GM23338 (cell line): ENCODE data around the gene NF1. TPM values are rescaled to one million over a fixed set of nuclear protein-coding genes. Genes with fewer than 3 reads are reported as not detected.

Experiments
- ATAC-seq: fragments of 200-7000 bp; cut with Tn5 transposase; 3 replicates; pipeline ENCODE4 v1.9.1; 2020
- DNase-seq: peaks from one replicate; pipeline ENCODE4 v3.0.0-alpha.2; 2015; ENCODE audit warnings: low spot score
- H2AFZ ChIP-seq: fragments of 200-600 bp; sonication (generic); 2 replicates; pipeline ENCODE4 v1.8.0; 2016; ENCODE audit warnings: antibody characterized with exemption, mild to moderate bottlenecking, moderate library complexity
- H3F3A ChIP-seq: fragments of 200-600 bp; sonication (generic); replicated peaks from 2 replicates; pipeline ENCODE4 v1.8.0; 2017; ENCODE audit warnings: antibody characterized with exemption, mixed run types, low read depth
- H3K27ac ChIP-seq: fragments of 200-600 bp; sonication (generic); 2 replicates; pipeline ENCODE4 v1.6.1; 2016; ENCODE audit warnings: low read depth
- H3K27me3 ChIP-seq: fragments of 200-600 bp; sonication (generic); 2 replicates; pipeline ENCODE4 v1.8.0; 2016; ENCODE audit warnings: mild to moderate bottlenecking, mixed run types, moderate library complexity; ENCODE audit not compliant: insufficient read depth
- H3K36me3 ChIP-seq: fragments of 200-600 bp; sonication (generic); 2 replicates; pipeline ENCODE4 v1.8.0; 2016; ENCODE audit warnings: mild to moderate bottlenecking; ENCODE audit not compliant: insufficient read depth
- H3K4me1 ChIP-seq: fragments of 200-600 bp; sonication (generic); 2 replicates; pipeline ENCODE4 v1.8.0; 2016; ENCODE audit warnings: mild to moderate bottlenecking, moderate library complexity; ENCODE audit not compliant: insufficient read depth
- H3K4me2 ChIP-seq: fragments of 200-600 bp; sonication (generic); 2 replicates; pipeline ENCODE4 v1.7.1; 2017; ENCODE audit warnings: mixed run types
- H3K4me3 ChIP-seq: fragments of 200-600 bp; sonication (generic); 2 replicates; pipeline ENCODE4 v1.6.1; 2016; ENCODE audit warnings: mixed run types
- H3K79me2 ChIP-seq: fragments of 200-600 bp; sonication (generic); replicated peaks from 2 replicates; pipeline ENCODE4 v1.8.0; 2017; ENCODE audit warnings: mild to moderate bottlenecking; ENCODE audit not compliant: insufficient read depth
- H3K9me2 ChIP-seq: fragments of 200-600 bp; sonication (generic); 2 replicates; pipeline ENCODE4 v1.8.0; 2017; ENCODE audit not compliant: insufficient read depth
- H4K20me1 ChIP-seq: fragments of 200-600 bp; sonication (generic); replicated peaks from 2 replicates; pipeline ENCODE4 v1.8.0; 2017; ENCODE audit warnings: mild to moderate bottlenecking; ENCODE audit not compliant: insufficient read depth
- H3K27ac Mint-ChIP-seq: 2 replicates; pipeline ENCODE4 v1.8.0; 2020; ENCODE audit warnings: inconsistent platforms, mild to moderate bottlenecking, moderate library complexity, mixed read lengths
- H3K27me3 Mint-ChIP-seq: 3 replicates; pipeline ENCODE4 v1.8.0; 2022; ENCODE audit warnings: low read depth, mild to moderate bottlenecking, moderate library complexity, mixed read lengths, inconsistent platforms; ENCODE audit not compliant: insufficient read depth, poor library complexity
- H3K36me3 Mint-ChIP-seq: 3 replicates; pipeline ENCODE4 v1.8.0; 2021; ENCODE audit warnings: low read depth, mild to moderate bottlenecking, inconsistent platforms, moderate library complexity, mixed read lengths
- H3K4me1 Mint-ChIP-seq: 3 replicates; pipeline ENCODE4 v1.8.0; 2020; ENCODE audit warnings: mild to moderate bottlenecking, inconsistent platforms, mixed read lengths
- H3K4me3 Mint-ChIP-seq: 3 replicates; pipeline ENCODE4 v1.8.0; 2021; ENCODE audit warnings: moderate library complexity, mild to moderate bottlenecking, inconsistent platforms, mixed read lengths
- H3K9me3 Mint-ChIP-seq: 3 replicates; pipeline ENCODE4 v1.8.0; 2020; ENCODE audit warnings: moderate library complexity, mild to moderate bottlenecking, inconsistent platforms, mixed read lengths
- CTCF ChIP-seq, 2 experiments: fragments of 200-600 bp in 1 of 2; sonication (generic) in 1 of 2; conservative IDR thresholded peaks; 2 replicates each; pipeline versions ENCODE4 v1.5.1 to v1.6.1; 2016 to 2017; ENCODE audit warnings: antibody characterized with exemption in 2 of 2, low read depth in 2 of 2, mild to moderate bottlenecking in 2 of 2, moderate library complexity in 1 of 2
- EZH2phosphoT487 ChIP-seq: fragments of 200-600 bp; sonication (generic); IDR thresholded peaks from one replicate; pipeline ENCODE4 v1.8.1; 2018; ENCODE audit warnings: antibody characterized with exemption; ENCODE audit not compliant: unreplicated experiment
- NANOG ChIP-seq: IDR thresholded peaks from 2 replicates; pipeline ENCODE4 v1.6.1; 2016; ENCODE audit warnings: antibody characterized with exemption, borderline replicate concordance
- STAT1 ChIP-seq: IDR thresholded peaks from one replicate; pipeline ENCODE4 v1.6.1; 2016; ENCODE audit warnings: antibody characterized with exemption; ENCODE audit not compliant: unreplicated experiment
- ZNF331 ChIP-seq: fragments of 250-450 bp; sonication (Bioruptor Pico); IDR thresholded peaks from 2 replicates; pipeline ENCODE4 v1.5.0; 2020; ENCODE audit warnings: low read depth, mild to moderate bottlenecking, moderate library complexity
- polyA plus RNA-seq: library from polyadenylated mRNA; unstranded; fragments of >200 nt; fragmentation: Nextera tagmentation; extraction: Ambion mirVana; gene quantifications from 2 replicates; pipeline ENCODE4 v1.2.1, GENCODE V29; 2016
- total RNA-seq: library from RNA; depleted of rRNA; stranded (reverse); fragments of >200 nt; shearing (Covaris generic); gene quantifications from 2 replicates; pipeline ENCODE4 v1.2.3, GENCODE V29; 2014
- TF ChIP-seq, protein P1 (sequence below): IDR thresholded peaks from one replicate; pipeline ENCODE4 v1.6.1; 2018; ENCODE audit warnings: antibody characterized with exemption; ENCODE audit not compliant: unreplicated experiment
- TF ChIP-seq, protein P2 (sequence below): fragments of 250-450 bp; sonication (Bioruptor Pico); IDR thresholded peaks from 2 replicates; pipeline ENCODE4 v1.5.0; 2020; ENCODE audit warnings: mild to moderate bottlenecking, moderate library complexity

NF1 gene
- total and polyA plus RNA-seq, 2 experiments from 2014 or later = 16.3 to 49.7 TPM

DNA sequence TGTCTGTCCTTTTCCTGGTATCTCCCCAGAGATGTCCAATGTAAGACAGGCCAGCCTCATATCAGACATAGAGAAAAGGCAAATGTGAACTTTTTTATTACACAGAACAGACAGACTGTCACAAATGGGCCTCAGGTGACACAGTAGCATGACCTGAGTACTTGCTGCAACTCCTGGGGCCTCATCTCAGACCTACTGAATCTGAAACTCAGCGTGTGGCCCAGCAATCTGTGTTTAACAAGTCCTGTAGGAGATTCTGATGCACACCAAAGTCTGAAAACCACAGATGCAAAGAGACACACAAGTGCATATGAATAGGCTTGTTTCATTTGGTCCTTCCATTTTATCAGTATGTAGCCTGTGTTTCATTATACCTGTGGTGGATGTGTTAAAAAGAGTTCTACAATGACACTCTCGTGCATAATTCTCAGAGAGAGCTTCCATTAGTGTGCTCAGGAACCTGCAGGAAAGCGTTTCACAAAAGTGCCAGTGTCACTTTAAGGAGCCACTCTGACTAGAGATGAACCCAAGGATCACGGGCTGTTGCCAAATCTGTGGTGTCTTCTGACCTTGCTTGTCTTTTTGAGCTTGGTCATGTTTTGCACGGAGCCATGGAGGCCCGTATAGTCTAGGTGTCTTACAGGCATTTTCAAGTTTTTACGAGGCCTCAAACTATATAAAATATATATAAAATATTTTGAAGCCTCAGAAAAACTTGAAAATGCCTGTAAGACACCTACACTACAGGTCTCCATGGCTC, 33.8 kb upstream of the NF1 start:
- Histone ChIP-seq H3K36me3 (no peaks in the 10 kb centered on the region), H2AFZ (no peak overlapping the region), H3K27ac (no peak overlapping the region), H3K9me2 (no peaks in the 10 kb centered on the region), H3K4me3 (no peak overlapping the region), H4K20me1 (no peaks in the 10 kb centered on the region), H3K4me1 (no peaks in the 10 kb centered on the region), H3F3A (no peaks in the 10 kb centered on the region), H3K4me2 (no peak overlapping the region), H3K79me2 (no peaks in the 10 kb centered on the region), H3K27me3 (no peaks in the 10 kb centered on the region)
- TF ChIP-seq STAT1 (no peak), EZH2phosphoT487 (no peak), ZNF331 (CRISPR knock-in tag) (no peak), NANOG (no peak)
- TF ChIP-seq, protein P1, sequence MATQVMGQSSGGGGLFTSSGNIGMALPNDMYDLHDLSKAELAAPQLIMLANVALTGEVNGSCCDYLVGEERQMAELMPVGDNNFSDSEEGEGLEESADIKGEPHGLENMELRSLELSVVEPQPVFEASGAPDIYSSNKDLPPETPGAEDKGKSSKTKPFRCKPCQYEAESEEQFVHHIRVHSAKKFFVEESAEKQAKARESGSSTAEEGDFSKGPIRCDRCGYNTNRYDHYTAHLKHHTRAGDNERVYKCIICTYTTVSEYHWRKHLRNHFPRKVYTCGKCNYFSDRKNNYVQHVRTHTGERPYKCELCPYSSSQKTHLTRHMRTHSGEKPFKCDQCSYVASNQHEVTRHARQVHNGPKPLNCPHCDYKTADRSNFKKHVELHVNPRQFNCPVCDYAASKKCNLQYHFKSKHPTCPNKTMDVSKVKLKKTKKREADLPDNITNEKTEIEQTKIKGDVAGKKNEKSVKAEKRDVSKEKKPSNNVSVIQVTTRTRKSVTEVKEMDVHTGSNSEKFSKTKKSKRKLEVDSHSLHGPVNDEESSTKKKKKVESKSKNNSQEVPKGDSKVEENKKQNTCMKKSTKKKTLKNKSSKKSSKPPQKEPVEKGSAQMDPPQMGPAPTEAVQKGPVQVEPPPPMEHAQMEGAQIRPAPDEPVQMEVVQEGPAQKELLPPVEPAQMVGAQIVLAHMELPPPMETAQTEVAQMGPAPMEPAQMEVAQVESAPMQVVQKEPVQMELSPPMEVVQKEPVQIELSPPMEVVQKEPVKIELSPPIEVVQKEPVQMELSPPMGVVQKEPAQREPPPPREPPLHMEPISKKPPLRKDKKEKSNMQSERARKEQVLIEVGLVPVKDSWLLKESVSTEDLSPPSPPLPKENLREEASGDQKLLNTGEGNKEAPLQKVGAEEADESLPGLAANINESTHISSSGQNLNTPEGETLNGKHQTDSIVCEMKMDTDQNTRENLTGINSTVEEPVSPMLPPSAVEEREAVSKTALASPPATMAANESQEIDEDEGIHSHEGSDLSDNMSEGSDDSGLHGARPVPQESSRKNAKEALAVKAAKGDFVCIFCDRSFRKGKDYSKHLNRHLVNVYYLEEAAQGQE = no peak
- no peak overlapping the region for H3K27ac Mint-ChIP-seq
- no peaks in the 10 kb centered on the region for H3K9me3 Mint-ChIP-seq
- DNase-seq = no peak
- H3K4me3 Mint-ChIP-seq = no peak overlapping the region
- ATAC-seq = no peak
- H3K36me3 Mint-ChIP-seq = no peaks in the 10 kb centered on the region
- H3K27me3 Mint-ChIP-seq = peaks cover 4% of the 10 kb centered on the region
- H3K4me1 Mint-ChIP-seq = peaks cover 10% of the 10 kb centered on the region

- Mint-ChIP-seq H3K27me3 (peaks cover 4% of the 10 kb centered on the region), H3K36me3 (no peaks in the 10 kb centered on the region), H3K4me1 (peaks cover 10% of the 10 kb centered on the region), H3K4me3 (no peak overlapping the region), H3K27ac (no peak overlapping the region), H3K9me3 (no peaks in the 10 kb centered on the region)
- no peaks in the 10 kb centered on the region for H3K4me1 ChIP-seq
- peak overlapping the region; percentile 77; the same call in 1 of the 2 replicates for H2AFZ ChIP-seq
- DNase-seq (peak; percentile 75), ATAC-seq (peak; percentile 99)
- no peak overlapping the region for H3K27ac ChIP-seq
- no peak overlapping the region for H3K4me3 ChIP-seq
- no peaks in the 10 kb centered on the region for H3K36me3 ChIP-seq
- H3K4me2 ChIP-seq = no peak overlapping the region
- no peaks in the 10 kb centered on the region for H3K27me3 ChIP-seq
- peak; percentile 56 to 71 for TF ChIP-seq CTCF (conservative IDR thresholded peaks at IDR 0.05; ENCODE audit: low read depth in 2 of 2)
- TF ChIP-seq, protein P2, sequence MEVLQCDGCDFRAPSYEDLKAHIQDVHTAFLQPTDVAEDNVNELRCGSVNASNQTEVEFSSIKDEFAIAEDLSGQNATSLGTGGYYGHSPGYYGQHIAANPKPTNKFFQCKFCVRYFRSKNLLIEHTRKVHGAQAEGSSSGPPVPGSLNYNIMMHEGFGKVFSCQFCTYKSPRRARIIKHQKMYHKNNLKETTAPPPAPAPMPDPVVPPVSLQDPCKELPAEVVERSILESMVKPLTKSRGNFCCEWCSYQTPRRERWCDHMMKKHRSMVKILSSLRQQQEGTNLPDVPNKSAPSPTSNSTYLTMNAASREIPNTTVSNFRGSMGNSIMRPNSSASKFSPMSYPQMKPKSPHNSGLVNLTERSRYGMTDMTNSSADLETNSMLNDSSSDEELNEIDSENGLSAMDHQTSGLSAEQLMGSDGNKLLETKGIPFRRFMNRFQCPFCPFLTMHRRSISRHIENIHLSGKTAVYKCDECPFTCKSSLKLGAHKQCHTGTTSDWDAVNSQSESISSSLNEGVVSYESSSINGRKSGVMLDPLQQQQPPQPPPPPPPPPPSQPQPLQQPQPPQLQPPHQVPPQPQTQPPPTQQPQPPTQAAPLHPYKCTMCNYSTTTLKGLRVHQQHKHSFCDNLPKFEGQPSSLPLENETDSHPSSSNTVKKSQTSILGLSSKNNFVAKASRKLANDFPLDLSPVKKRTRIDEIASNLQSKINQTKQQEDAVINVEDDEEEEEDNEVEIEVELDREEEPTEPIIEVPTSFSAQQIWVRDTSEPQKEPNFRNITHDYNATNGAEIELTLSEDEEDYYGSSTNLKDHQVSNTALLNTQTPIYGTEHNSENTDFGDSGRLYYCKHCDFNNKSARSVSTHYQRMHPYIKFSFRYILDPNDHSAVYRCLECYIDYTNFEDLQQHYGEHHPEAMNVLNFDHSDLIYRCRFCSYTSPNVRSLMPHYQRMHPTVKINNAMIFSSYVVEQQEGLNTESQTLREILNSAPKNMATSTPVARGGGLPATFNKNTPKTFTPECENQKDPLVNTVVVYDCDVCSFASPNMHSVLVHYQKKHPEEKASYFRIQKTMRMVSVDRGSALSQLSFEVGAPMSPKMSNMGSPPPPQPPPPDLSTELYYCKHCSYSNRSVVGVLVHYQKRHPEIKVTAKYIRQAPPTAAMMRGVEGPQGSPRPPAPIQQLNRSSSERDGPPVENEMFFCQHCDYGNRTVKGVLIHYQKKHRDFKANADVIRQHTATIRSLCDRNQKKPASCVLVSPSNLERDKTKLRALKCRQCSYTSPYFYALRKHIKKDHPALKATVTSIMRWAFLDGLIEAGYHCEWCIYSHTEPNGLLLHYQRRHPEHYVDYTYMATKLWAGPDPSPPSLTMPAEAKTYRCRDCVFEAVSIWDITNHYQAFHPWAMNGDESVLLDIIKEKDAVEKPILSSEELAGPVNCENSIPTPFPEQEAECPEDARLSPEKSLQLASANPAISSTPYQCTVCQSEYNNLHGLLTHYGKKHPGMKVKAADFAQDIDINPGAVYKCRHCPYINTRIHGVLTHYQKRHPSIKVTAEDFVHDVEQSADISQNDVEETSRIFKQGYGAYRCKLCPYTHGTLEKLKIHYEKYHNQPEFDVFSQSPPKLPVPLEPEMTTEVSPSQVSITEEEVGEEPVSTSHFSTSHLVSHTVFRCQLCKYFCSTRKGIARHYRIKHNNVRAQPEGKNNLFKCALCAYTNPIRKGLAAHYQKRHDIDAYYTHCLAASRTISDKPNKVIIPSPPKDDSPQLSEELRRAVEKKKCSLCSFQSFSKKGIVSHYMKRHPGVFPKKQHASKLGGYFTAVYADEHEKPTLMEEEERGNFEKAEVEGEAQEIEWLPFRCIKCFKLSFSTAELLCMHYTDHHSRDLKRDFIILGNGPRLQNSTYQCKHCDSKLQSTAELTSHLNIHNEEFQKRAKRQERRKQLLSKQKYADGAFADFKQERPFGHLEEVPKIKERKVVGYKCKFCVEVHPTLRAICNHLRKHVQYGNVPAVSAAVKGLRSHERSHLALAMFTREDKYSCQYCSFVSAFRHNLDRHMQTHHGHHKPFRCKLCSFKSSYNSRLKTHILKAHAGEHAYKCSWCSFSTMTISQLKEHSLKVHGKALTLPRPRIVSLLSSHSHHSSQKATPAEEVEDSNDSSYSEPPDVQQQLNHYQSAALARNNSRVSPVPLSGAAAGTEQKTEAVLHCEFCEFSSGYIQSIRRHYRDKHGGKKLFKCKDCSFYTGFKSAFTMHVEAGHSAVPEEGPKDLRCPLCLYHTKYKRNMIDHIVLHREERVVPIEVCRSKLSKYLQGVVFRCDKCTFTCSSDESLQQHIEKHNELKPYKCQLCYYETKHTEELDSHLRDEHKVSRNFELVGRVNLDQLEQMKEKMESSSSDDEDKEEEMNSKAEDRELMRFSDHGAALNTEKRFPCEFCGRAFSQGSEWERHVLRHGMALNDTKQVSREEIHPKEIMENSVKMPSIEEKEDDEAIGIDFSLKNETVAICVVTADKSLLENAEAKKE (CRISPR knock-in tag) = no peak
- no peaks in the 10 kb centered on the region for H4K20me1 ChIP-seq
- H3K79me2 ChIP-seq = no peaks in the 10 kb centered on the region
- no peaks in the 10 kb centered on the region for H3F3A ChIP-seq
- H3K9me2 ChIP-seq = no peaks in the 10 kb centered on the region
Measured at GRCh38 chr17:31061678-31062077, 33.1 kb upstream of the NF1 start.
